ENCODE measurements around the gene LIF. TPM values are rescaled to one million over a fixed set of nuclear protein-coding genes. Genes with fewer than 3 reads are reported as not detected.

Gene LIF
- total RNA-seq, 2 donors from 2014 or later: 9.5 to 12.5 TPM

- no peak for DNase-seq
- H3K4me3 ChIP-seq: no peak overlapping the region
- peaks cover 6% of the 10 kb centered on the region for H3K27me3 ChIP-seq
- H3K9me3 ChIP-seq: no peaks in the 10 kb centered on the region
- H3K4me1 ChIP-seq: peaks cover 26% of the 10 kb centered on the region
- intact Hi-C loops (cut with DNase I): no loop called here
- no peak overlapping the region for H3K27ac ChIP-seq
- no peak for TF ChIP-seq CTCF (IDR thresholded peaks at IDR 0.05)
- no peak overlapping the region for H3K9ac ChIP-seq (ENCODE audit: low read depth in 2 of 2, low read length in 2 of 2)
- no peaks in the 10 kb centered on the region for H3K36me3 ChIP-seq
These were observed 3.5 kb upstream of the LIF start for GRCh38 chr22:30250039-30250565.

GRCh38 chr22:30249049-30250038 lies 2.8 kb upstream of the LIF start:
- peaks cover 26% of the 10 kb centered on the region for H3K4me1 ChIP-seq
- H3K27ac ChIP-seq: no peak overlapping the region
- intact Hi-C loops (cut with DNase I): no loop called here
- H3K36me3 ChIP-seq: no peaks in the 10 kb centered on the region
- DNase-seq: peak; percentile 54
- H3K4me3 ChIP-seq: no peak overlapping the region
- H3K27me3 ChIP-seq: peaks cover 6% of the 10 kb centered on the region
- no peak for TF ChIP-seq CTCF (IDR thresholded peaks at IDR 0.05)
- H3K9me3 ChIP-seq: no peaks in the 10 kb centered on the region
- peak overlapping the region; percentile 37 to 78 for H3K9ac ChIP-seq (ENCODE audit: low read depth in 2 of 2, low read length in 2 of 2)

- H3K9ac ChIP-seq (ENCODE audit: low read depth in 2 of 2, low read length in 2 of 2): peak overlapping the region; percentile 37 to 78
These were observed 1.9 kb upstream of the LIF start for GRCh38 chr22:30248484-30248883.

GRCh38 chr22:30247974-30248373 lies 1.4 kb upstream of the LIF start:
- peaks cover 19% of the 10 kb centered on the region for H3K4me1 ChIP-seq
- no peaks in the 10 kb centered on the region for H3K36me3 ChIP-seq
- H3K9ac ChIP-seq (ENCODE audit: low read depth in 2 of 2, low read length in 2 of 2): peak overlapping the region in 1 of 2 donors; percentile 78
- intact Hi-C loops (cut with DNase I): no loop called here
- DNase-seq: peak; percentile 52
- H3K4me3 ChIP-seq: no peak overlapping the region
- TF ChIP-seq CTCF (IDR thresholded peaks at IDR 0.05): no peak
- H3K27ac ChIP-seq: peak overlapping the region; percentile 82
- H3K27me3 ChIP-seq: peaks cover 6% of the 10 kb centered on the region
- H3K9me3 ChIP-seq: no peaks in the 10 kb centered on the region

More at GRCh38 chr22:30248484-30248883, 1.9 kb upstream of the LIF start:
- Histone ChIP-seq H3K36me3 (no peaks in the 10 kb centered on the region), H3K27ac (peak overlapping the region; percentile 82), H3K4me3 (no peak overlapping the region), H3K4me1 (peaks cover 22% of the 10 kb centered on the region), H3K27me3 (peaks cover 6% of the 10 kb centered on the region), H3K9me3 (no peaks in the 10 kb centered on the region)
- no peak for DNase-seq
- intact Hi-C loops (cut with DNase I): no loop called here
- no peak for TF ChIP-seq CTCF (IDR thresholded peaks at IDR 0.05)

GRCh38 chr22:30247561-30247960 lies 1.0 kb upstream of the LIF start:
- no peaks in the 10 kb centered on the region for H3K36me3 ChIP-seq
- peaks cover 6% of the 10 kb centered on the region for H3K27me3 ChIP-seq
- H3K4me3 ChIP-seq: peak overlapping the region; percentile 61
- intact Hi-C loops (cut with DNase I): no loop called here
- peak overlapping the region in 1 of 2 donors; percentile 78 for H3K9ac ChIP-seq (ENCODE audit: low read depth in 2 of 2, low read length in 2 of 2)
- H3K9me3 ChIP-seq: no peaks in the 10 kb centered on the region
- peak; percentile 39 for DNase-seq
- H3K27ac ChIP-seq: peak overlapping the region; percentile 82
- no peak for TF ChIP-seq CTCF (IDR thresholded peaks at IDR 0.05)
- H3K4me1 ChIP-seq: peaks cover 15% of the 10 kb centered on the region
